Breast epithelium (tissue), 3 donors: ENCODE results near the gene CCDC92B.

Experiments
- CTCF ChIP-seq, 3 donors: fragments of 450-650 bp; IDR thresholded peaks; one replicate each; pipeline ENCODE4 v1.5.1; 2016 to 2017; ENCODE audit warnings: antibody characterized with exemption in 3 of 3, mild to moderate bottlenecking in 3 of 3, moderate library complexity in 3 of 3
- POLR2A ChIP-seq: fragments of 450-650 bp; IDR thresholded peaks from one replicate; pipeline ENCODE4 v1.6.1; 2016; ENCODE audit warnings: antibody characterized with exemption, mild to moderate bottlenecking, moderate library complexity
- POLR2AphosphoS5 ChIP-seq, 3 donors: sonication (generic); formaldehyde crosslinking; IDR thresholded peaks; one replicate each; pipeline ENCODE4 v1.6.1; 2017; ENCODE audit warnings: antibody characterized with exemption in 3 of 3

- TF ChIP-seq POLR2AphosphoS5 (IDR thresholded peaks at IDR 0.05) (no peak), CTCF (IDR thresholded peaks at IDR 0.05) (no peak), POLR2A (no peak)
These were observed at the start of gene CCDC92B for GRCh38 chr17:2749058-2749783.
